Activated CD8-positive, alpha-beta memory T cell treated with anti-CD3 and anti-CD28 coated beads for 1 hour (primary cell): ENCODE measurements around the gene MCM5.
"Not testable (repeated sequence)": the region's sequence is repeated elsewhere in the genome, so short reads cannot be mapped to it uniquely, and the experiment has no call there.

Source experiments
- DNase-seq, 2 donors: peaks; one replicate each; pipeline ENCODE4 v3.0.0-alpha.2; 2020; ENCODE audit warnings: low read depth in 1 of 2; ENCODE audit errors: extremely low read depth in 1 of 2

The MCM5 gene

GRCh38 chr22:35378621-35379020, 21.3 kb upstream of the MCM5 start:
- no peak for DNase-seq

GRCh38 chr22:35379146-35379993, 20.6 kb upstream of the MCM5 start:
- DNase-seq: no peak

- no peak for DNase-seq
Observed at GRCh38 chr22:35380013-35380412, 19.9 kb upstream of the MCM5 start.

GRCh38 chr22:35380537-35381423, 19.2 kb upstream of the MCM5 start, which contains the start of gene HMOX1:
Gene HMOX1, plus strand, starts transcription at chr22:35381096. Its CDS starts 78 bp downstream, at chr22:35381174.
- DNase-seq: peak in 1 of 2 donors; percentile 28

GRCh38 chr22:35381424-35382009, 18.4 kb upstream of the MCM5 start:
- DNase-seq: no peak

GRCh38 chr22:35383679-35384071, 16.3 kb upstream of the MCM5 start:
- no peak for DNase-seq

- DNase-seq: no peak
Observed at GRCh38 chr22:35384527-35384926, 15.4 kb upstream of the MCM5 start.

- DNase-seq: no peak
Observed at GRCh38 chr22:35384975-35385588, 14.9 kb upstream of the MCM5 start.

- DNase-seq: no peak
Observed at GRCh38 chr22:35386670-35387288, 13.2 kb upstream of the MCM5 start.

GRCh38 chr22:35390933-35391332, 9.0 kb upstream of the MCM5 start:
- no peak for DNase-seq

- no peak for DNase-seq
Observed at GRCh38 chr22:35392357-35392756, 7.6 kb upstream of the MCM5 start.

- DNase-seq: no peak
Observed at GRCh38 chr22:35393116-35394010, 6.6 kb upstream of the MCM5 start.

- no peak for DNase-seq
Observed at GRCh38 chr22:35394011-35394312, 6.0 kb upstream of the MCM5 start.

GRCh38 chr22:35394810-35395563, 5.0 kb upstream of the MCM5 start:
- no peak for DNase-seq

GRCh38 chr22:35396622-35397021, 3.3 kb upstream of the MCM5 start:
- not testable (repeated sequence) for DNase-seq

GRCh38 chr22:35397095-35397904, 2.6 kb upstream of the MCM5 start:
- no peak for DNase-seq

GRCh38 chr22:35398591-35398973, 1.4 kb upstream of the MCM5 start:
- no peak for DNase-seq

- DNase-seq: no peak
Observed at GRCh38 chr22:35399114-35399677, 744 bp upstream of the MCM5 start.
